ENCODE measurements around the gene MTMR2. TPM values are rescaled to one million over a fixed set of nuclear protein-coding genes. Genes with fewer than 3 reads are reported as not detected.

The MTMR2 gene
- total RNA-seq, 1 experiment from 2014 or later = 51.9 TPM

- Mint-ChIP-seq H3K4me3 (ENCODE audit: unreplicated experiment) (no peak overlapping the region), H3K4me1 (ENCODE audit: insufficient read depth, unreplicated experiment) (no peaks in the 10 kb centered on the region), H3K27ac (ENCODE audit: low read depth, unreplicated experiment) (no peak overlapping the region), H3K36me3 (ENCODE audit: insufficient read depth, unreplicated experiment) (no peaks in the 10 kb centered on the region), H3K27me3 (ENCODE audit: insufficient read depth, unreplicated experiment) (no peaks in the 10 kb centered on the region), H3K9me3 (ENCODE audit: unreplicated experiment) (no peaks in the 10 kb centered on the region)
- DNase-seq (ENCODE audit: unreplicated experiment) = no peak
- no TSS peak for BruUV-seq (replicated peaks)
- intact Hi-C loops (cut with micrococcal nuclease) = no loop called here
- CTCF ChIA-PET = no interaction called here
- no peak for TF ChIP-seq CTCF (IDR thresholded peaks at IDR 0.05; ENCODE audit: unreplicated experiment)
- POLR2A ChIA-PET = no interaction called here
These were observed 37.9 kb upstream of the MTMR2 start for GRCh38 chr11:95961758-95962157.

GRCh38 chr11:95950905-95951304 is 27.0 kb upstream of the MTMR2 start:
- TF ChIP-seq CTCF (IDR thresholded peaks at IDR 0.05; ENCODE audit: unreplicated experiment) = no peak
- no TSS peak for BruUV-seq (replicated peaks)

GRCh38 chr11:95948637-95949036 is 24.7 kb upstream of the MTMR2 start:
- Mint-ChIP-seq H3K9me3 (ENCODE audit: unreplicated experiment) (peaks cover 6% of the 10 kb centered on the region), H3K4me1 (ENCODE audit: insufficient read depth, unreplicated experiment) (no peaks in the 10 kb centered on the region), H3K27ac (ENCODE audit: low read depth, unreplicated experiment) (no peak overlapping the region), H3K27me3 (ENCODE audit: insufficient read depth, unreplicated experiment) (no peaks in the 10 kb centered on the region), H3K36me3 (ENCODE audit: insufficient read depth, unreplicated experiment) (no peaks in the 10 kb centered on the region), H3K4me3 (ENCODE audit: unreplicated experiment) (no peak overlapping the region)
- ChIA-PET CTCF (interaction anchor here (1.1 kb wide), 1 partner anchor 395 kb away, joined by 6 read pairs; the partner anchor contains the start of gene MAML2), POLR2A (no interaction called here)
- intact Hi-C loops (cut with micrococcal nuclease) = no loop called here
- TF ChIP-seq CTCF (IDR thresholded peaks at IDR 0.05; ENCODE audit: unreplicated experiment) = no peak
- BruUV-seq (replicated peaks) = no TSS peak
- no peak for DNase-seq (ENCODE audit: unreplicated experiment)

More at GRCh38 chr11:95950905-95951304, 27.0 kb upstream of the MTMR2 start:
- no peak overlapping the region for H3K27ac Mint-ChIP-seq (ENCODE audit: low read depth, unreplicated experiment)
- ChIA-PET POLR2A (no interaction called here), CTCF (interaction anchor here (0.6 to 1.1 kb wide), 4 partner anchors 24 to 114 kb away, joined by 3 to 4 read pairs (median 3); no protein-coding TSS in a partner anchor)
- intact Hi-C loops (cut with micrococcal nuclease) = no loop called here
- H3K4me1 Mint-ChIP-seq (ENCODE audit: insufficient read depth, unreplicated experiment) = no peaks in the 10 kb centered on the region
- no peak overlapping the region for H3K4me3 Mint-ChIP-seq (ENCODE audit: unreplicated experiment)
- DNase-seq (ENCODE audit: unreplicated experiment) = no peak
- H3K27me3 Mint-ChIP-seq (ENCODE audit: insufficient read depth, unreplicated experiment) = no peaks in the 10 kb centered on the region
- H3K36me3 Mint-ChIP-seq (ENCODE audit: insufficient read depth, unreplicated experiment) = no peaks in the 10 kb centered on the region
- H3K9me3 Mint-ChIP-seq (ENCODE audit: unreplicated experiment) = no peaks in the 10 kb centered on the region

- CTCF ChIA-PET = no interaction called here
These were observed 20.7 kb upstream of the MTMR2 start for GRCh38 chr11:95944623-95945022.

More at GRCh38 chr11:95944623-95945022, 20.7 kb upstream of the MTMR2 start:
- BruUV-seq (replicated peaks) = no TSS peak
- POLR2A ChIA-PET = no interaction called here
- no peaks in the 10 kb centered on the region for H3K36me3 Mint-ChIP-seq (ENCODE audit: insufficient read depth, unreplicated experiment)
- no peak overlapping the region for H3K4me3 Mint-ChIP-seq (ENCODE audit: unreplicated experiment)
- H3K27ac Mint-ChIP-seq (ENCODE audit: low read depth, unreplicated experiment) = no peak overlapping the region
- DNase-seq (ENCODE audit: unreplicated experiment) = no peak
- H3K27me3 Mint-ChIP-seq (ENCODE audit: insufficient read depth, unreplicated experiment) = no peaks in the 10 kb centered on the region
- intact Hi-C loops (cut with micrococcal nuclease) = no loop called here
- H3K9me3 Mint-ChIP-seq (ENCODE audit: unreplicated experiment) = peaks cover 7% of the 10 kb centered on the region
- H3K4me1 Mint-ChIP-seq (ENCODE audit: insufficient read depth, unreplicated experiment) = no peaks in the 10 kb centered on the region
- TF ChIP-seq CTCF (IDR thresholded peaks at IDR 0.05; ENCODE audit: unreplicated experiment) = no peak

Data from MCF 10A (cell line).